ENCODE measurements around the gene OR1F1.

- TF ChIP-seq EZH2 (IDR thresholded peaks at IDR 0.05; ENCODE audit: borderline replicate concordance, low read depth, low read length, poor library complexity, severe bottlenecking): no peak
- TF ChIP-seq CTCF (conservative IDR thresholded peaks at IDR 0.05; ENCODE audit: low read depth, low read length): no peak
Measured at GRCh38 chr16:3187798-3188674, at the start of gene OR1F1.

All from A673 (cell line).